Suprapubic skin (tissue), 4 donors: ENCODE data around the gene RBMS3.

Experiments
- POLR2A ChIP-seq, 2 donors: fragments of 450-650 bp; IDR thresholded peaks; one replicate each; pipeline ENCODE4 v1.6.1; 2017; ENCODE audit warnings: antibody characterized with exemption in 2 of 2, mild to moderate bottlenecking in 2 of 2, moderate library complexity in 2 of 2
- POLR2AphosphoS5 ChIP-seq, 3 donors: sonication (generic); formaldehyde crosslinking; IDR thresholded peaks; one replicate each; pipeline ENCODE4 v1.6.1; 2017; ENCODE audit warnings: antibody characterized with exemption in 3 of 3
- TF ChIP-seq, protein P1 (sequence below), 2 donors: fragments of 200-600 bp in 1 of 2; fragments of 450-650 bp in 1 of 2; sonication (generic) in 1 of 2; IDR thresholded peaks; one replicate each; pipeline ENCODE4 v1.5.1; 2016 to 2019; ENCODE audit warnings: antibody characterized with exemption in 2 of 2, mild to moderate bottlenecking in 1 of 2, moderate library complexity in 1 of 2

DNA sequence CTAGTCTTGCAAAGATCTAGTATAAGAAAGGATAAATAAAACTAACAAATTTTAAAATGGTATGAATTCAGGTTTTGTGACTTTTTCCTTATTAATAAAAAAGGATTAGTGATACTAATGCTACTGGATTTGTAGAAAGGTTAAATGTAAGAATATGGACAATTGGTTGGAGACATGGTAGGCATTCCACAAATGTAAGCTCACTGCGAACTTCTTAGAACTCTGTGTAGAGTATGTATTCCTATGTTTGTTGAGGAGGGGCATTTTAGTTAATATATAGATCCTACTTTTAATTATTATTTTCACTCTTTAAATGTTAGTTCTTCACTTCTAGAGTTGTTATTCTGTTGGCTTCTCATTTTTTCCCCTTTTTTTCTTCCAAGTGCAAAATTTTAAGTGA is 414.3 kb downstream of the RBMS3 start:
- TF ChIP-seq, protein P1, sequence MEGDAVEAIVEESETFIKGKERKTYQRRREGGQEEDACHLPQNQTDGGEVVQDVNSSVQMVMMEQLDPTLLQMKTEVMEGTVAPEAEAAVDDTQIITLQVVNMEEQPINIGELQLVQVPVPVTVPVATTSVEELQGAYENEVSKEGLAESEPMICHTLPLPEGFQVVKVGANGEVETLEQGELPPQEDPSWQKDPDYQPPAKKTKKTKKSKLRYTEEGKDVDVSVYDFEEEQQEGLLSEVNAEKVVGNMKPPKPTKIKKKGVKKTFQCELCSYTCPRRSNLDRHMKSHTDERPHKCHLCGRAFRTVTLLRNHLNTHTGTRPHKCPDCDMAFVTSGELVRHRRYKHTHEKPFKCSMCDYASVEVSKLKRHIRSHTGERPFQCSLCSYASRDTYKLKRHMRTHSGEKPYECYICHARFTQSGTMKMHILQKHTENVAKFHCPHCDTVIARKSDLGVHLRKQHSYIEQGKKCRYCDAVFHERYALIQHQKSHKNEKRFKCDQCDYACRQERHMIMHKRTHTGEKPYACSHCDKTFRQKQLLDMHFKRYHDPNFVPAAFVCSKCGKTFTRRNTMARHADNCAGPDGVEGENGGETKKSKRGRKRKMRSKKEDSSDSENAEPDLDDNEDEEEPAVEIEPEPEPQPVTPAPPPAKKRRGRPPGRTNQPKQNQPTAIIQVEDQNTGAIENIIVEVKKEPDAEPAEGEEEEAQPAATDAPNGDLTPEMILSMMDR (IDR thresholded peaks at IDR 0.05): no peak
- TF ChIP-seq POLR2A (IDR thresholded peaks at IDR 0.05): no peak
- no peak for TF ChIP-seq POLR2AphosphoS5 (IDR thresholded peaks at IDR 0.05)
